HK-2 (cell line): ENCODE measurements around the gene TUBG2.
"Not testable (repeated sequence)": the region's sequence is repeated elsewhere in the genome, so short reads cannot be mapped to it uniquely, and the experiment has no call there.

Source experiments
- DNase-seq: peaks from one replicate; pipeline ENCODE4 v3.0.0-alpha.2; 2018; ENCODE audit not compliant: unreplicated experiment

TUBG2 gene

DNA sequence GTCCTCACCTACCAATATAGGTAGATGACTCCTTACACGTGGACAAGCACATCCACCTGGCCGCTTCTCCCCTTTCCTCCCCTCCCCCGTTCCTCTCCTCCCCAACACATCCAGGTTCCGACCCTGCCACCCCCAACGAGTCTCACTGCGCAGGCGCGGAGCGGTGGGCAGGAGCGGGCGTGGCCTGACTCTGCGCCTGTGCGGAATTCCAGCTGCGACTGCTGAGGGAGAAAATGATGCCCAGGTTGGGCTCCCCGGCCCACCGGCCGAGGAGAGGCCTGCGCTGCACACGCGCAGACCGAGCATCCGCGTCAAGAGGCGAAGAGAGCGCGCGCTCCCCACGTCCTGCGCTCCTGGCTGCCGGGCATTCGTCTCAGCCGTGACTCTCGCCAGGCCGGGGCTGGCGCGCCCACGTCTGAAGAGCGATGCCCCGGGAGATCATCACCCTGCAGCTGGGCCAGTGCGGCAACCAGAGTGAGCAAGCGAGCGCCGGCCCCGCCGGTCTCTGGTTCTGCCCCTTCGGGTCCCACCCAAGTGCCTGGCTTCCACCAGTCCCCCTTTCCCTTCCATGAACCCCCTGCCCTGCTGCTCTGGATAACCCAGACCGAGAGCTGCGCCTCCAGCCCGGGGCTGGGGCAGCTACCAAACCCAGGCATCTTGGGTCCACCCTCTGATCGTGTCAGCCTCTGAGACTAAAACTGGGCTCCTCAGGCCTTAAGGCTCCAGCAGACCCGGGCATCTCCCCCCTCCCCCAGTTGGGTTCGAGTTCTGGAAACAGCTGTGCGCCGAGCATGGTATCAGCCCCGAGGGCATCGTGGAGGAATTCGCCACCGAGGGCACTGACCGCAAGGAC is at the start of gene TUBG2:
TUBG2 (plus strand) TSS at position 206 of the 853 bp plus-strand sequence; CDS start at position 426, 220 bp downstream.
- peak; percentile 96 for DNase-seq

DNA sequence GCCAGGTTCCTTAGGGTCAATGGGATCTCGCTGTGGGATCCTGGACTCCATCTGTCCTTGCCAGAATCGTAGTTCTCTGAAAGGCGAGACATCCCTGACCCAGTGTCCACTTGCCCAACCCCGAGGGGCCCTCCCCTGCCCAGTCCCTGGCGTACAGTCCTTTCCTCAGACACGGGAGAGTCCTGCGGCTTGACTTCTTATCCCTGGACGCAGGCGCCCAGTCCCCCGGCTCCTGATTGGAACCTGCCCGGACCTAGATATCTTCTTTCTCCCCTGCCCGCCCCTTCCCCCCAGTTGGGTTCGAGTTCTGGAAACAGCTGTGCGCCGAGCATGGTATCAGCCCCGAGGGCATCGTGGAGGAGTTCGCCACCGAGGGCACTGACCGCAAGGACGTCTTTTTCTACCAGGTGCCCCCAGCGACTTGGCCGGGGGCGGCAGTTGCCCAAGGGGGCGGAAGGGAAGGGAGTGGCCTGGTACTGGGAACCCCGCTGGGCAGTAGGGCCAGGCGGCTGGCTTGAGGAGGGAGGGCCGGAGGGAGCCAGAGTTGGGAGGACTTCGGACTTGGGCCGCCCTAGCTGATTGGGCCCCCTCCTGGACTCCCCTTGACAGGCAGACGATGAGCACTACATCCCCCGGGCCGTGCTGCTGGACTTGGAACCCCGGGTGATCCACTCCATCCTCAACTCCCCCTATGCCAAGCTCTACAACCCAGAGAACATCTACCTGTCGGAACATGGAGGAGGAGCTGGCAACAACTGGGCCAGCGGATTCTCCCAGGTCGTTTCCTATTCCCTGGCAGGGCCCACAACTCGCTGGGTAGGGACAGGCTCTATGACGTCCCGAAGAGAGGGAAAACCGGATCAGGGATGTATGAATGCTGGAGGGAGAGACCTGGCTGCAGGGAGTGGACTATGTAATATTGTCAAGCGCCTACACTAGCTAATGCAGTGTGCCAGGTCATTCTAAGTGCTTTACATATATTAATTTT is 49.0 kb upstream of the TUBG2 start:
- DNase-seq, result not testable (repeated sequence)

- DNase-seq, result no peak
Observed at GRCh38 chr17:42612013-42612412, 47.1 kb upstream of the TUBG2 start.

- no peak for DNase-seq
Observed at GRCh38 chr17:42613699-42614295, 45.3 kb upstream of the TUBG2 start.

- no peak for DNase-seq
Observed at GRCh38 chr17:42617956-42618431, 41.1 kb upstream of the TUBG2 start.

- peak; percentile 45 for DNase-seq
Observed at GRCh38 chr17:42618442-42619150, 40.5 kb upstream of the TUBG2 start.

GRCh38 chr17:42621987-42622386 is 37.1 kb upstream of the TUBG2 start:
- DNase-seq, result not testable (repeated sequence)

DNA sequence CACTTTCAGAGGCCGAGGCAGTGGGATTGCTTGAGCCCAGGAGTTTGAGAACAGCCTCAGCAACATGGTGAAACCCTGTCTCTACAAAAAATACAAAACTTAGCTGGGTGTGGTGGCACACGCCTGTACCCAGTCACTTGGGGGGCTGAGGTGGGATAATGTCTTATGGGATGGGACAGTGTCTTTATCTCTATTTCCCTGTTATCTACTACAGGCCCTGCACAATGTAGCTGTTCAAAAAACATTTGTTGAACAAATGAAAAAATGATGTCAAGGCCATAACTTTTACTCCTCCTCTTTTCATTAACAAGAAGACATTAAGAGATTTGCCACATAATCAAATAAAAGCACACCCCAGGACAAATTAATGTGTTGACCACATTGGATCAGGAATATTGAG is 35.8 kb upstream of the TUBG2 start:
- DNase-seq, result no peak

- no peak for DNase-seq
Observed at GRCh38 chr17:42623732-42624596, 35.1 kb upstream of the TUBG2 start.

DNA sequence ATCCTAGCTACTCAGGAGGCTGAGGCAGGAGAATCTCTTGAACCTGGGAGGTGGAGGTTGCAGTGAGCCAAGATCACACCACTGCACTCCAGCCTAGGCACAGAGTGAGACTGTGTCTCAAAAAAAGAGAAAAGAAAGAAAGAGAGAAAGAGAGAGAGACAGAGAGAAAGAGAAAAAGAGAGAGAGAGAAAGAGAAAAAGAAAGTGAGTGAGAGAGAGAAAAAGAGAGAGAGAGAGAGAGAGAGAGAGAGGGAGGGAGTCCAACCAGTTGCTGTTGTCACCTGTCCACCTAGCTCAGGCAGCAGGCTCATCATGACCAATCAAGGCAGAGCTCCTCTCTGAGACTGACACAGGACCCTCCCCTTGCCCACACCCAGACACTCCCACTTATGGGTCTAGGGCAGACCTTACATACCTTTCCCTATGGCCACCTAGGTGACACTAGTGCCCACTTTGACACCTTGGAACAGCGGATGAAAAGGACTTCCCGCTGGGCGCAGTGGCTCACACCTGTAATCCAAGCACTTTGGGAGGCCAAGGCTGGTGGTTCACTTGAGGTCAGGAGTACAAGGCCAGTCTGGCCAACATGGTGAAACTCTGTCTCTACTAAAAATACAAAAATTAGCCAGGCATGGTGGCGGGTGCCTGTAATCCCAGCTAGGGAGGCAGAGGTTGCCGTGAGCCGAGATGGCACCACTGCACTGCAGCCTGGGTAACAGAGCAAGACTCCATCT is 31.9 kb upstream of the TUBG2 start:
- not testable (repeated sequence) for DNase-seq

DNA sequence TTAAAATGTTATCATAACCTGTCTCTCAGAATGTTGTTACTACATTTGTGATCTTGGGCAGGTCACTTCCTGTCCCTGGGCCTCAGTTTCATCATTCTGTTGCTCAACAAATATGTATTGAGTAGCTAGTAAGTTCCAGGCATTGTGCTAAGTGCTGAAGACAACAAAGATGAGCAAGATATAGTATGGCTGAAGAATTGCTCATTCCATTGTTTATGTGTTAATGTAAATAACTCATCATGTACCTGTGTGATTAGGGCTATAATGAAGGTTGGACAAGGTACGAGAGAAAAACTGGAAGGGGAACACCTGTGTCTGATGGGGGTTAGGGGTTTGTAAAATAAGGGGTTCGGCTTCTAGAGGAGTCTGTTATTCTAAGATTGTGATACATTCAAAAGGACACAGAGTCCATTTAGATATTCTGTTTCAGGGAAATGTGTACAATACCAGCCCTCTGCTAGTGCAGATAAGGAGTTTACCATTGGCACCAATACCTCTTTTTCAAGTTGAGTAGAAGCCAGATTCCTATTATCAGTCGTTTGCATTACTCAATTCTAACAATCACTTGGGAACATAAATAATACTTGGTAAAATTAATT is 29.6 kb upstream of the TUBG2 start:
- no peak for DNase-seq

DNA sequence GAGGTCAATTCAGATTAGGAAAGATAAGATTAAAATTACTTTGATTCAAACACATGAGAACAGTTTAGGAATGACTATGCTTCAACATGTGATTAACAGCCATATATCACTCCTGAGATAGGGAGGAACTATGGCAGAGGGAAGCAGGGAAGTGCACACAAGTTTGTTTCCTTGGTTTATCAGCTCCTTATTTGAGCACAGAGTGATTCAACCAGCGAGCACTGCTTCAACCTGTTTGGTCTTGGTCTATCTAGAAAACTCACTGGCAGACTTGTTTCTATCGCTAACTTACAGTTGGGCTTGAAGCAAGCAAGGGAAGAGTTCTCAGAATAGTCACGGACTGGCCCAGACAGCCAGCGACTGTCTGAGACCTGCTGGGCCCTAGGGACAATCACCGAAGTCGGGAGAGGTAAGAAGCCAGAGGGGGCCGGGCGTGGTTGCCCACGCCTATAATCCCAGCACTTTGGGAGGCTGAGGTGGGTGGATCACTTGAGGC is 26.1 kb upstream of the TUBG2 start:
- DNase-seq, result no peak

DNA sequence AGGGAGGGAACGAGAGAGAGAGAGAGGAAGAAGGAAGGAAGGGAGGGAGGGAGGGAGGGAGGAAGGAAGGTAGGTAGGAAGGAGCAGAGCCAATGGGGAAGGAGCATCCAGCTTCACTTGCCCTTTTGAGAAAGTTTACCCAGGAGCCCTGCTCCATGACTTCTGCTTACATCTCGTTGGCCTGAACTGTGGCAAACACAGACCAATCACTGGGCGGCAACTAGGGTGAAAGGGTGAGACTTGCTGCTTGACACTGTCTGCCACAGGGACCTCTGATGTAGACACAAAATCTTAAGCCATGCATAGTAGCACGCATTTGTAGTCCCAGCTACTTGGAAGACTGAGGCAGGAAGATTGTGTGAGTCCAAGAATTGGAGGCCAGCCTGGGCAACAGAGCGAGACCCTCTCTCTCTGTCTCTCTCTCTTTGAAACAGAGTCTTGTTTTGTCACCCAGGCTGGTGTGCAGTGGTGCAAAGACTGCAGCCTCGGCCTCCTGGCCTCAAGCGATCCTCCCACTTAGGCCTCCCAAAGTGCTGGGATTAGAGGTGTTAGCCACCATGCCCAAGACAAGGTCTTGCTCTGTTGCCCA is 19.5 kb upstream of the TUBG2 start:
- no peak for DNase-seq

GRCh38 chr17:42640121-42640520 is 19.0 kb upstream of the TUBG2 start:
- no peak for DNase-seq

- no peak for DNase-seq
Observed at GRCh38 chr17:42642336-42642735, 16.7 kb upstream of the TUBG2 start.

- DNase-seq, result peak; percentile 22
Observed at GRCh38 chr17:42647778-42648177, 11.3 kb upstream of the TUBG2 start.

- no peak for DNase-seq
Observed at GRCh38 chr17:42651392-42651791, 7.7 kb upstream of the TUBG2 start.
